Esophagus squamous epithelium (tissue), 4 donors: ENCODE data around the gene PAM.

ENCODE experiments used
- POLR2A ChIP-seq, 4 donors: fragments of 450-650 bp; IDR thresholded peaks; one replicate each; pipeline ENCODE4 v1.6.1; 2017; ENCODE audit warnings: antibody characterized with exemption in 4 of 4, mild to moderate bottlenecking in 4 of 4, moderate library complexity in 3 of 4
- TF ChIP-seq, protein P1 (sequence below), 6 experiments: fragments of 450-650 bp in 4 of 6; fragments of 200-600 bp in 2 of 6; sonication (generic) in 2 of 6; IDR thresholded peaks; one replicate each; pipeline ENCODE4 v1.5.1; 2016 to 2019; ENCODE audit warnings: antibody characterized with exemption in 6 of 6, mild to moderate bottlenecking in 4 of 6, moderate library complexity in 4 of 6

DNA sequence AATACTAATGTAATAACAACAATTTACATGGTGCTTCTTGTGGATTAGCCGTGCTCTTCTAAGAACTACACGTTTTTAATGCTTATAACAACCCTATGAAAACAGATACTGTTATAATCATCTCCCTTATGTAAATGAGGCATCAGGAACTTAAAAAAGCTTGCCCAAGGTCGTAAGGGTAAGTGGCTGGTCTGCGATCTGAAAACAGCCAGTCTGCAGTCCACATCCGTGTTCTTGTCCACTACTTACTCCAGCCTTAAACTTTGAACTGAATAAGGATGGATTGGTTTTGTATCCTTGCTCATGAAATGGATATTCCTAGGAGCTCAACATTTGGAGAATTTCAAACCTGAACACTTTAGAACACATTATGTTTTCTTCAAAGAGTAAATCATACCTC, 26.7 kb downstream of the PAM start:
- TF ChIP-seq, protein P1, sequence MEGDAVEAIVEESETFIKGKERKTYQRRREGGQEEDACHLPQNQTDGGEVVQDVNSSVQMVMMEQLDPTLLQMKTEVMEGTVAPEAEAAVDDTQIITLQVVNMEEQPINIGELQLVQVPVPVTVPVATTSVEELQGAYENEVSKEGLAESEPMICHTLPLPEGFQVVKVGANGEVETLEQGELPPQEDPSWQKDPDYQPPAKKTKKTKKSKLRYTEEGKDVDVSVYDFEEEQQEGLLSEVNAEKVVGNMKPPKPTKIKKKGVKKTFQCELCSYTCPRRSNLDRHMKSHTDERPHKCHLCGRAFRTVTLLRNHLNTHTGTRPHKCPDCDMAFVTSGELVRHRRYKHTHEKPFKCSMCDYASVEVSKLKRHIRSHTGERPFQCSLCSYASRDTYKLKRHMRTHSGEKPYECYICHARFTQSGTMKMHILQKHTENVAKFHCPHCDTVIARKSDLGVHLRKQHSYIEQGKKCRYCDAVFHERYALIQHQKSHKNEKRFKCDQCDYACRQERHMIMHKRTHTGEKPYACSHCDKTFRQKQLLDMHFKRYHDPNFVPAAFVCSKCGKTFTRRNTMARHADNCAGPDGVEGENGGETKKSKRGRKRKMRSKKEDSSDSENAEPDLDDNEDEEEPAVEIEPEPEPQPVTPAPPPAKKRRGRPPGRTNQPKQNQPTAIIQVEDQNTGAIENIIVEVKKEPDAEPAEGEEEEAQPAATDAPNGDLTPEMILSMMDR (IDR thresholded peaks at IDR 0.05), result no peak
- no peak for TF ChIP-seq POLR2A (IDR thresholded peaks at IDR 0.05)
